Activated effector memory CD4-positive, alpha-beta T cell treated with Interleukin-2 at 50 U/mL for 16 hours (primary cell): ENCODE measurements around the gene TRERF1.
"Not testable (repeated sequence)": the region's sequence is repeated elsewhere in the genome, so short reads cannot be mapped to it uniquely, and the experiment has no call there.

Experiments
- DNase-seq: peaks from one replicate; pipeline ENCODE4 v3.0.0-alpha.2; 2020

The TRERF1 gene

GRCh38 chr6:42450477-42451332, 1.0 kb downstream of the TRERF1 start:
- DNase-seq = no peak

GRCh38 chr6:42449917-42450476, 1.7 kb downstream of the TRERF1 start:
- DNase-seq = no peak

- DNase-seq = no peak
Measured at GRCh38 chr6:42448927-42449659, 2.6 kb downstream of the TRERF1 start.

- DNase-seq = no peak
Measured at GRCh38 chr6:42448391-42448790, 3.3 kb downstream of the TRERF1 start.

GRCh38 chr6:42446996-42447395, 4.7 kb downstream of the TRERF1 start:
- DNase-seq = no peak

- DNase-seq = no peak
Measured at GRCh38 chr6:42446370-42446769, 5.4 kb downstream of the TRERF1 start.

DNA sequence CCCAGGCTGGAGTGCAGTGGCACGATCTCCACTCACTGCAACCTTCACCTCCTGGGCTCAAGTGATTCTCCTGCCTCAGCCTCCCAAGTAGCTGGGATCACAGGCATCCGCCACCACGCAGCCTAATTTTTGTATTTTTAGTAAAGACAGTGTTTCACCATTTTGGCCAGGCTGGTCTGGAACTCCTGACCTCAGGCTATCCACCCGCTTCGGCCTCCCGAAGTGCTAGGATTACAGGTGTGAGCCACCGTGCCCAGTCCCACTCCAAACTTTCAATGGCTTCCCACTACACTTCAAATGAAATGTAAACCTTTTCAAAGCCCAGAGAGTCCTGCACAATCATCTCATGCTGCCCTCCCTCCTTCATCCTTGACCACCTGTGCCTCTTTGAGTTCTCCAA, 5.8 kb downstream of the TRERF1 start:
- DNase-seq = not testable (repeated sequence)

- DNase-seq = no peak
Measured at GRCh38 chr6:42443312-42444060, 8.2 kb downstream of the TRERF1 start.

- DNase-seq = no peak
Measured at GRCh38 chr6:42441697-42442081, 10.0 kb downstream of the TRERF1 start.

GRCh38 chr6:42440778-42441696, 10.7 kb downstream of the TRERF1 start:
- no peak for DNase-seq

GRCh38 chr6:42440027-42440426, 11.7 kb downstream of the TRERF1 start:
- no peak for DNase-seq

DNA sequence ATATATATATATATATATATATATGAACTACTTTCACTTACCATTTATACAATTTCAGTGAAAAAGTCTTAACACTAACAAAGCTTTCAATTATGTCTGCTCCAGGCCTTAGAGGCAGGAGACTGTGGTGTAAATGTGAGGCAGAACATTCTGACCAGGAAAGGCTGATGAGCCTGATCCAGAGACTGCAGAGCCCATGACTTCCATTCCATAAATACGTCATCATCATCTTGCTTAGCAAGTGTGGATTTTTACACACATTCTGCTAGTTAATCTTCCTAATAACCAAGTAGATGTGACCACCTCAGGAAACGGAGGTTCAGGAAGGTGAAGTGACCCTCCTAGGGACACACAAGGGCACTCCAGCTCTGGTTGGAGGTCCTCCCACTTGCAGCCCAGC, 14.9 kb downstream of the TRERF1 start:
- DNase-seq = no peak

DNA sequence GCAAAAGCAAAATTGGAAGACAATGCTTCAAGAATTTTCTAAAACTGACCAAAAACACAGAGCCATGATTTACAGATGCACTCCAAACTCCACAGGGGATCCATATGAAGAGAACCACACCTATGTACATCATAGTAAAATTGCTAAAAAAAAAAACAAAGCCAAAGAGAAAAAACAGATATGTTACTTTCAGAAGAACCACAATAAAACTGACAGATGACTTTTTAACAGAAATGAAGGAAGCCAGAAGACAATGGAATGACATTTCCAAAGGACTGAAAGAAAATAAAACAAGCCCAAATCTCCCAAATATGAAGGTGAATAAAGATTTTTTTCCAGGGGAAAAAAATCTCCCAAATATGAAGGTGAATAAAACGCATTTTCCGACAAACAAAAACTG, 17.5 kb downstream of the TRERF1 start:
- DNase-seq = no peak

- no peak for DNase-seq
Measured at GRCh38 chr6:42433409-42433808, 18.3 kb downstream of the TRERF1 start.

GRCh38 chr6:42431877-42432276, 19.8 kb downstream of the TRERF1 start:
- DNase-seq = no peak

GRCh38 chr6:42431356-42431755, 20.4 kb downstream of the TRERF1 start:
- DNase-seq = no peak

DNA sequence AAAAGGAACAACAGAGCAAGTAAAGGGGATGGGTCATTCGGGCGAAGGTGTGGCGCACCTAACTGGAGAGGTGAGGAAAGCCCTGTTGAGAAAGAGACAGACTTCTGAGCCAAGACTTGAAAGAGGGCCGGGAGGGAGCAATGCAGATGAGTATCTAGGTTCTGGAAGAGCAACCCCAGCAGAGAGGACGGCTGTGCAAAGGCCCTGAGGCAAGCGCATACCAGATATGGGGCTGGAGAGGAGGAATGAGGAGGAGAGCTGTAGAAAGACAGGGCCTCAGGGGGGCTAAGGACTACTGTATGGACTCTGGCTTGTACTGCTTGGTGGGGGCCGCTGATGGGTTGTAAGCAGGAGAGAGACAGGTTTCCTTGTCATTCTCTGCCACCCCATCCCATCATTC, 21.9 kb downstream of the TRERF1 start:
- no peak for DNase-seq

- DNase-seq = no peak
Measured at GRCh38 chr6:42429042-42429585, 22.6 kb downstream of the TRERF1 start.

DNA sequence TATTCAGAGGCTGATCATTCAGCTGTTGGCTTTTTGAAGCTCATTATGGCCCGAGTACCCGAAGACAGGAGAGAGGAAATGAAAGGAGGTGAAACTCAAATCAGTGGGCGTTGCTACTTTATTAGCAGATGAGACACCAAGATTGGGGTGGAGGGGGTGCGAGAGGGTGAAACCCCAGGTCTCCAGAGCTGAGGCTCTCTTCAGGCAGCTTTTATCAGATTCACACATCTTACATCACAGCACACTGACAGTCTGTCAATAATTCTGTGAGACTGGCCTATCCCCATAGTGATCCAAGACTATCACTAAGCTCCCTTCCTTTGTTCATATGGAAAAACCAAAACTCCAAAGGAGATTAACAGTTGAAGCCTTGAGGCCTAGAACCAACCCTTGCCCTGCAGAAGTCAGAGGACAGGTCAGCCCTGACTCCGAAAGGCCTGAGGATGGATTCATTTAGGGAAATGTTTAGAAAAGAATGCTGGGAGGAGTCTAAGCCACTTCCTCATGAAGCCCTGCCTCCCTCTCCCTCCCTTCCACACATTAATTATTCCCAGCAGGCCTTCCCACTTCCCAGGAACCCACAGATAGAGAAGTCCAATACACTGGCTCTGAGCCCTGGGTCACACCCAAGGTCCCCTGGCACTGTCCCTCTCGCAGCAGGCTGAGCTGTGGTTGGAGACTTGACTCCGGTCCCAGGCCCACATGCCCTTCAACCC, 23.2 kb downstream of the TRERF1 start:
- DNase-seq = peak; percentile 36

- DNase-seq = no peak
Measured at GRCh38 chr6:42427871-42428270, 23.9 kb downstream of the TRERF1 start.

- DNase-seq = no peak
Measured at GRCh38 chr6:42426191-42426590, 25.5 kb downstream of the TRERF1 start.
